22Rv1 (cell line): ENCODE measurements around the gene TUBD1.

Source experiments
- ZFX ChIP-seq: fragments of 450-650 bp; IDR thresholded peaks from 2 replicates; pipeline ENCODE4 v1.6.1; 2017; ENCODE audit warnings: antibody characterized with exemption, borderline replicate concordance
- TF ChIP-seq, protein P1 (sequence below): fragments of 450-650 bp; IDR thresholded peaks from 2 replicates; pipeline ENCODE4 v1.5.1; 2017; ENCODE audit warnings: mild to moderate bottlenecking

DNA sequence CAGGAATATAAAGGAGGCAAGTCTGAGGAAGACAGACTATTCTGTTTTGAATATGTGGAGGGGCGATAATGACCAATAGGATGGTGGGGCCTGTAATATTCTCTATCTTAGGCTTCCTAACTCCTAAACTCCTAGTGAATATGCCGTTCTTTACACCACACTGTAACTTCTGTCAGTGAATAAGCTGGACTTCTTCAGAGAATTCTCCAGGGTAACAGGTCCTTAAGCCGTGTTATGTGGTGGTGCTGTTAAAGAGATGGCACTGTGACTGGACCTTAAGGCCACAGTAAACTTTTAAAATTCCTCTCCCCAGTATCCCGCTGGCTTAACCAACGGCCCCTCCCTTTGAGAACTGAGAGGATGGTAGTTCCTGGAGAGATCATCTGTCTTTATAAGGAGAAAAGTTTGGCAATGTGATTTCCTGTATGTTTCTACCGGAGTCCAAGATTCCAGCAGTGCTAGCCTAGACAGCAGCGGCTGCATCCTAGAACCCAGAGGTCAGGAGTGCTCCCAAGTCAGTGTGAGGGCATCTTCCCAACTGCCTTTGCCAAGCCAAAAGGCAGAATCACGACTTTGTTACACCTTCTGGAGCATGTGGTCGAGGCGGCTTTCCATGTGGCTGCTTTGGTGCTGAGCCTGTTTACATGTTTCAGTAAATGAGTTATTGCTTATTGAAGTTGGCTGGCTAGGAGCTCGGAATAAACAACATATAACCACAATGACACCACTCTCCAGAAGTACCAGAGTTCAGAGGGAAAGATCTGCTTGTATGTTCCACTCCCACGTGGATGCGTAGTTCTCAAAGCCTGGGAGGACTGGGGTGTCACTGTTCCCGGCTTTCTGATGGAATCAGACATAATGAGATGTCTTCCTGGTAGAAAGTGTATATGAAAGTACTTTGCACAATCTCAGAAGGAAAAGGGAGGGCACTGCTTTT lies 41.0 kb downstream of the TUBD1 start:
- TF ChIP-seq, protein P1, sequence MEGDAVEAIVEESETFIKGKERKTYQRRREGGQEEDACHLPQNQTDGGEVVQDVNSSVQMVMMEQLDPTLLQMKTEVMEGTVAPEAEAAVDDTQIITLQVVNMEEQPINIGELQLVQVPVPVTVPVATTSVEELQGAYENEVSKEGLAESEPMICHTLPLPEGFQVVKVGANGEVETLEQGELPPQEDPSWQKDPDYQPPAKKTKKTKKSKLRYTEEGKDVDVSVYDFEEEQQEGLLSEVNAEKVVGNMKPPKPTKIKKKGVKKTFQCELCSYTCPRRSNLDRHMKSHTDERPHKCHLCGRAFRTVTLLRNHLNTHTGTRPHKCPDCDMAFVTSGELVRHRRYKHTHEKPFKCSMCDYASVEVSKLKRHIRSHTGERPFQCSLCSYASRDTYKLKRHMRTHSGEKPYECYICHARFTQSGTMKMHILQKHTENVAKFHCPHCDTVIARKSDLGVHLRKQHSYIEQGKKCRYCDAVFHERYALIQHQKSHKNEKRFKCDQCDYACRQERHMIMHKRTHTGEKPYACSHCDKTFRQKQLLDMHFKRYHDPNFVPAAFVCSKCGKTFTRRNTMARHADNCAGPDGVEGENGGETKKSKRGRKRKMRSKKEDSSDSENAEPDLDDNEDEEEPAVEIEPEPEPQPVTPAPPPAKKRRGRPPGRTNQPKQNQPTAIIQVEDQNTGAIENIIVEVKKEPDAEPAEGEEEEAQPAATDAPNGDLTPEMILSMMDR: no peak
- TF ChIP-seq ZFX: no peak
